ENCODE results near the gene FGF12.

Gene FGF12

GRCh38 chr3:192409838-192410683, 317.3 kb downstream of the FGF12 start:
- DNase-seq (ENCODE audit: low spot score) = peak; percentile 35
- no peak for TF ChIP-seq CTCF (IDR thresholded peaks at IDR 0.05; ENCODE audit: borderline replicate concordance, control extremely low read depth, extremely low read depth, insufficient read depth, missing control alignments)
- in situ Hi-C loops (cut with MboI; ENCODE audit: low sequenced_read_pairs, unreplicated experiment) = no loop called here

GRCh38 chr3:192409201-192409837, 318.0 kb downstream of the FGF12 start:
- DNase-seq (ENCODE audit: low spot score) = peak; percentile 66
- in situ Hi-C loops (cut with MboI; ENCODE audit: low sequenced_read_pairs, unreplicated experiment) = no loop called here

GRCh38 chr3:192408647-192409200, 318.6 kb downstream of the FGF12 start:
- in situ Hi-C loops (cut with MboI; ENCODE audit: low sequenced_read_pairs, unreplicated experiment) = no loop called here
- no peak for TF ChIP-seq CTCF (IDR thresholded peaks at IDR 0.05; ENCODE audit: borderline replicate concordance, control extremely low read depth, extremely low read depth, insufficient read depth, missing control alignments)
- DNase-seq (ENCODE audit: low spot score) = no peak

More at GRCh38 chr3:192409201-192409837, 318.0 kb downstream of the FGF12 start:
- no peak for TF ChIP-seq CTCF (IDR thresholded peaks at IDR 0.05; ENCODE audit: borderline replicate concordance, control extremely low read depth, extremely low read depth, insufficient read depth, missing control alignments)

- no peak for TF ChIP-seq CTCF (IDR thresholded peaks at IDR 0.05; ENCODE audit: borderline replicate concordance, control extremely low read depth, extremely low read depth, insufficient read depth, missing control alignments)
- in situ Hi-C loops (cut with MboI; ENCODE audit: low sequenced_read_pairs, unreplicated experiment) = no loop called here
- peak; percentile 18 for DNase-seq (ENCODE audit: low spot score)
Observed at GRCh38 chr3:192408007-192408646, 319.2 kb downstream of the FGF12 start.

- no peak for DNase-seq (ENCODE audit: low spot score)
- in situ Hi-C loops (cut with MboI; ENCODE audit: low sequenced_read_pairs, unreplicated experiment) = no loop called here
- TF ChIP-seq CTCF (IDR thresholded peaks at IDR 0.05; ENCODE audit: borderline replicate concordance, control extremely low read depth, extremely low read depth, insufficient read depth, missing control alignments) = no peak
Observed at GRCh38 chr3:192399767-192400166, 327.6 kb downstream of the FGF12 start.

GRCh38 chr3:192397012-192397411, 330.3 kb downstream of the FGF12 start:
- in situ Hi-C loops (cut with MboI; ENCODE audit: low sequenced_read_pairs, unreplicated experiment) = no loop called here
- no peak for TF ChIP-seq CTCF (IDR thresholded peaks at IDR 0.05; ENCODE audit: borderline replicate concordance, control extremely low read depth, extremely low read depth, insufficient read depth, missing control alignments)
- DNase-seq (ENCODE audit: low spot score) = no peak
